Body of pancreas (tissue), 4 donors: ENCODE results near the gene GLRA1. TPM values are rescaled to one million over a fixed set of nuclear protein-coding genes. Genes with fewer than 3 reads are reported as not detected.

Experiments
- ATAC-seq: fragments of 150-250 bp; one replicate; pipeline ENCODE4 v1.9.1; 2016
- DNase-seq, 4 donors: peaks; one replicate each; pipeline ENCODE4 v3.0.0-alpha.2; 2019
- H3K27ac ChIP-seq, 4 donors: fragments of 200-600 bp; sonication (generic); 1 replicate in 3 of 4; 2 replicates in 1 of 4; pipeline versions ENCODE4 v1.5.1 to v1.6.1; 2016 to 2019; ENCODE audit warnings: mild to moderate bottlenecking in 1 of 4, mixed read lengths in 1 of 4, moderate library complexity in 1 of 4
- H3K27me3 ChIP-seq, 2 donors: fragments of 200-600 bp; sonication (generic); one replicate each; pipeline ENCODE4 v1.6.0; 2016; ENCODE audit warnings: mild to moderate bottlenecking in 1 of 2
- H3K36me3 ChIP-seq, 2 donors: fragments of 200-600 bp; sonication (generic); replicated peaks in 1 of 2; 2 replicates each; pipeline ENCODE4 v1.5.1; 2016; ENCODE audit warnings: low read depth in 2 of 2; ENCODE audit not compliant: insufficient read depth in 1 of 2
- H3K4me1 ChIP-seq: fragments of 200-600 bp; sonication (generic); one replicate; pipeline ENCODE4 v1.6.0; 2016
- H3K4me3 ChIP-seq, 2 donors: fragments of 200-600 bp; sonication (generic); 1 replicate in 1 of 2; 2 replicates in 1 of 2; pipeline ENCODE4 v1.5.1; 2016 to 2019
- H3K9me3 ChIP-seq, 3 donors: fragments of 200-600 bp; sonication (generic); 1 replicate in 2 of 3; 2 replicates in 1 of 3; pipeline ENCODE4 v1.5.1; 2016
- POLR2A ChIP-seq, 3 donors: fragments of 450-650 bp; IDR thresholded peaks; one replicate each; pipeline ENCODE4 v1.6.1; 2016; ENCODE audit warnings: antibody characterized with exemption in 3 of 3, mild to moderate bottlenecking in 2 of 3
- WGBS, 2 donors: methylation state at CpG; one replicate each; pipeline ENCODE4 v1.1.5; 2017; 5-methylcytosine and 5-hydroxymethylcytosine counted together
- intact Hi-C: fragments of 100-400 bp; cut with DNase I; formaldehyde crosslinking; loops from one replicate; pipeline ENCODE4 v1.15.1; 2023
- total RNA-seq, 2 donors: library from RNA; depleted of rRNA; stranded (reverse); fragments of >200 nt; gene quantifications; one replicate each; pipeline ENCODE4 v1.1.0, GENCODE V29; 2016
- TF ChIP-seq, protein P1 (sequence below), 7 experiments: fragments of 450-650 bp in 4 of 7; fragments of 200-600 bp in 3 of 7; sonication (generic) in 3 of 7; IDR thresholded peaks; one replicate each; pipeline ENCODE4 v1.5.1; 2016 to 2019; ENCODE audit warnings: antibody characterized with exemption in 7 of 7

Gene GLRA1
- total RNA-seq, 2 donors from 2014 or later: not detected

DNA sequence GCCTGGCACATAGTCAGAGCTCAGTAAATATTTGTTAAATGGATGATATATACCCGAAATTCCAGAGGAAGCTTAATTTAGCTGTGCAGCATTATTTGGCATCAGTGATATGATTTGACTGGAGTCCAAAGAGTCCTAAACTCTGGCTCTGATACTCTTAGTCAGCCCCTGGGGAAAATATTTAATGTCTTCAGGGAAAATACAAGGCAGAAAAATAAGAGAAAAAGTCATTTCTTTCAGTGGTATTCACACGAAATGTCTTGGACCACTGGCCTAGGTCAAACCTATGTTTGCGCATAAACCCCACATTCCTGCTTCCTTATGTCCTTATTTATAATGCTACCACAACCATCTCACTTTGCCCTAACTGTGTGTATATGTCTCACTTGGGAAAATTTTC, 23.8 kb downstream of the GLRA1 start:
- intact Hi-C loops: no loop called here
- no peak for ATAC-seq
- no peaks in the 10 kb centered on the region for H3K36me3 ChIP-seq
- no peak overlapping the region for H3K27ac ChIP-seq
- H3K9me3 ChIP-seq: no peaks in the 10 kb centered on the region
- no peak overlapping the region for H3K4me3 ChIP-seq
- DNase-seq: no peak
- H3K4me1 ChIP-seq: no peaks in the 10 kb centered on the region
- TF ChIP-seq, protein P1, sequence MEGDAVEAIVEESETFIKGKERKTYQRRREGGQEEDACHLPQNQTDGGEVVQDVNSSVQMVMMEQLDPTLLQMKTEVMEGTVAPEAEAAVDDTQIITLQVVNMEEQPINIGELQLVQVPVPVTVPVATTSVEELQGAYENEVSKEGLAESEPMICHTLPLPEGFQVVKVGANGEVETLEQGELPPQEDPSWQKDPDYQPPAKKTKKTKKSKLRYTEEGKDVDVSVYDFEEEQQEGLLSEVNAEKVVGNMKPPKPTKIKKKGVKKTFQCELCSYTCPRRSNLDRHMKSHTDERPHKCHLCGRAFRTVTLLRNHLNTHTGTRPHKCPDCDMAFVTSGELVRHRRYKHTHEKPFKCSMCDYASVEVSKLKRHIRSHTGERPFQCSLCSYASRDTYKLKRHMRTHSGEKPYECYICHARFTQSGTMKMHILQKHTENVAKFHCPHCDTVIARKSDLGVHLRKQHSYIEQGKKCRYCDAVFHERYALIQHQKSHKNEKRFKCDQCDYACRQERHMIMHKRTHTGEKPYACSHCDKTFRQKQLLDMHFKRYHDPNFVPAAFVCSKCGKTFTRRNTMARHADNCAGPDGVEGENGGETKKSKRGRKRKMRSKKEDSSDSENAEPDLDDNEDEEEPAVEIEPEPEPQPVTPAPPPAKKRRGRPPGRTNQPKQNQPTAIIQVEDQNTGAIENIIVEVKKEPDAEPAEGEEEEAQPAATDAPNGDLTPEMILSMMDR (IDR thresholded peaks at IDR 0.05): no peak
- TF ChIP-seq POLR2A (IDR thresholded peaks at IDR 0.05): no peak
- no peaks in the 10 kb centered on the region for H3K27me3 ChIP-seq
- 48 to 62% methylated on average over 3 of the region's 3 CpGs for WGBS, 2 donors

DNA sequence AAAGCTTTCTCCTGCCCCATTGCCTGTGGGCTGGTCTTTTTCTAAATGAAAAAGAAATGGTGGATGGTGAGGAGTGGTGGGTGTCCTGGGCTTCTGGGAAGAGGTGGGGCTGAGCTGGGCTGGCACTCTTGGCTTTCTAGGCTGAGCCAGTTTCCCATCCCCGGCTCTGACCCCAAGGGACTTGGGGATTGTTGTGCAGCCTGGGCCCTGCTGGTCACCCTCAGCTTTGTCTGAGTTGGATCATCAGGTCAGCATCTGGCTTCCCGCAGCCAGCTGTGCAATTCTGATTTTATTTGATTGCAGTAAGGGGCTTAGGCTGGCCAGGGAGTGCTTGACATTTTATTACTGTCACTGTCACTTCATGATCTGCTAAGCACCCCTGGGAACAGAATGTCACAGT, 25.3 kb downstream of the GLRA1 start:
- no peaks in the 10 kb centered on the region for H3K27me3 ChIP-seq
- intact Hi-C loops: no loop called here
- no peak overlapping the region for H3K27ac ChIP-seq
- no peaks in the 10 kb centered on the region for H3K4me1 ChIP-seq
- H3K36me3 ChIP-seq: no peaks in the 10 kb centered on the region
- no peak overlapping the region for H3K4me3 ChIP-seq
- DNase-seq: no peak
- 65 to 66% methylated on average over 2 of the region's 2 CpGs for WGBS, 2 donors
- TF ChIP-seq, protein P1 (IDR thresholded peaks at IDR 0.05): no peak
- no peak for TF ChIP-seq POLR2A (IDR thresholded peaks at IDR 0.05)
- H3K9me3 ChIP-seq: no peaks in the 10 kb centered on the region
- no peak for ATAC-seq

DNA sequence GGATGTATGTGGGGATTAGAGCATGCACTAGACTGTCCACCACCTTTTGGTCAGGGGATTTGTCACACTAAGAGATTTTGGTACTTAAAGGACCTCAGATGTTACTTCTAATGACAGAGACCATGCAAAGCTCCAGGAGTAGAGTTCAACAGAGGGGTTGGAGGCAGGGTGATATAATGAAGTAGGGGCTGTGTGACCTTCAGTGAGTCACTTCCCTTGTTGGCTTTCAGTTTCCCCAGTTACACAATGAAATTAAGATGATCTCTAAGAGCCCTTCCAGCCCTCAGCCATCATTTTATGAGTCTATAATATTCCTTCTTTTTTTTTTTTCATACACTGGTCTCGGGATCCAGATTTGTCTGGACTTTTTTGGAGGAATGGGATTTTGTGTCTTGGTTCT, 26.8 kb downstream of the GLRA1 start:
- no peaks in the 10 kb centered on the region for H3K27me3 ChIP-seq
- TF ChIP-seq POLR2A (IDR thresholded peaks at IDR 0.05): no peak
- TF ChIP-seq, protein P1 (IDR thresholded peaks at IDR 0.05): no peak
- no peaks in the 10 kb centered on the region for H3K9me3 ChIP-seq
- H3K27ac ChIP-seq: no peak overlapping the region
- intact Hi-C loops: no loop called here
- no peak for ATAC-seq
- H3K4me1 ChIP-seq: no peaks in the 10 kb centered on the region
- WGBS, 2 donors: 74 to 80% methylated on average over 1 of the region's 1 CpG
- no peak overlapping the region for H3K4me3 ChIP-seq
- no peaks in the 10 kb centered on the region for H3K36me3 ChIP-seq
- DNase-seq: no peak

DNA sequence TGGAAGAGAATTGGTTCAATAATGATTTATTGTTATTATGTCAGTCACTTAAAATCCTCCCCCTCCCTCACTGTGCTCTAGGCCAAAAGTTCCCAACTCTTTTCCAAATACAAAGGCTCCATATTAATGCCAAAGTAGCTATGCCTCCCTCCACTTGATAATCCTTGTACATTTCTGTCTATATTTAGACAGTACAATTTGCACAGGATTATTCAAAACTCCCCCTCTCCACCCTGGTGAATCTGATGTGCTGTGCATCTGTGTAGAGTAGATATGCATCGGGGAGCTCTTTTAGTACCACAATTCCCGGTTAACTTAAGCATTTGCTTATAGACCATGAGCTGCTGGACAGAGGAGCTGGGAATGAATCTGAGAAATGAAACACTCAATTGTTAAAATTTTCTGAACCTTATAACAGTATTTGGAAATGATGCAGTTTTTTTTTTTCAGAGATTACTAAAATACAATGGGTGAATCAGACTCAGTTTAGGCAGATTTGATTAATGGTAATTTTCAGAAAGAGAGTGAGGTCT, 27.6 kb downstream of the GLRA1 start:
- TF ChIP-seq POLR2A (IDR thresholded peaks at IDR 0.05): no peak
- TF ChIP-seq, protein P1 (IDR thresholded peaks at IDR 0.05): no peak
- 69 to 82% methylated on average over 2 of the region's 2 CpGs for WGBS, 2 donors
- H3K9me3 ChIP-seq: no peaks in the 10 kb centered on the region
- no peaks in the 10 kb centered on the region for H3K27me3 ChIP-seq
- H3K4me3 ChIP-seq: no peak overlapping the region
- H3K36me3 ChIP-seq: no peaks in the 10 kb centered on the region
- ATAC-seq: no peak
- H3K27ac ChIP-seq: no peak overlapping the region
- H3K4me1 ChIP-seq: no peaks in the 10 kb centered on the region
- DNase-seq: no peak
- intact Hi-C loops: no loop called here

DNA sequence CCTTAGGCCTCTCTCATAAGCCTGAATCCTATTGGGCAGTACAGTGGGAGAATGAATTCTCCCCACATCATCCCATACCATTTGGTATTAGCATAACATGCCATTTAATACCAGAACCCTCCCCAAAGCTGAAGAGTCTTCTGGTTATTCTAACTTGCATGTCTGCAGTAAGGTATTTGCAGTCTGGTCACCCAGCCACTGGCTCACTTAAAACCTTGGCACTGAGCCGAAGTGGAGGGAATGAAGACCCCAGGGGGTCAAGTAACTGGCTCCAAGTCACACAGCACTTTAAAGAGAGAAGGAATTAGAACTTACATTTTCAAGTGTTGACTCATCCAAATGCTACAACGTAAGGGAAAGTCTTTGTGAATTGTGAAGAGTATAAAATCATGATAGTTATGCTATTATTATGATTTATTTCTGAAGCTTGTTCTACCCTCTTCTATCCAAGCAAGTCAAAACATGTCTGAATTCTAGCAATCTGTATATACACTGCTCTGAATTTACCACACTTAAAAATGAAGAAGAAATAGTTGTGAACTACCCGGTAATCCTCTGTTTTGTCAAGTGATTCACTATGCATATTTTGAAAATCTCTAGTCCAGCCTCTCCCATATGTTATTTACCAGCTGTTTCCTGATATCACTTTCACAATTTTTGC, 28.5 kb downstream of the GLRA1 start:
- intact Hi-C loops: no loop called here
- H3K36me3 ChIP-seq: no peaks in the 10 kb centered on the region
- TF ChIP-seq, protein P1 (IDR thresholded peaks at IDR 0.05): no peak
- TF ChIP-seq POLR2A (IDR thresholded peaks at IDR 0.05): no peak
- H3K27ac ChIP-seq: no peak overlapping the region
- no peak for DNase-seq
- no peaks in the 10 kb centered on the region for H3K9me3 ChIP-seq
- no peak for ATAC-seq
- H3K4me3 ChIP-seq: no peak overlapping the region
- no peaks in the 10 kb centered on the region for H3K4me1 ChIP-seq
- WGBS, 2 donors: 28 to 40% methylated on average over 3 of the region's 3 CpGs
- H3K27me3 ChIP-seq: no peaks in the 10 kb centered on the region
